ENCODE results near the gene SMIM11. TPM values are rescaled to one million over a fixed set of nuclear protein-coding genes. Genes with fewer than 3 reads are reported as not detected.
"Not testable (repeated sequence)": the region's sequence is repeated elsewhere in the genome, so short reads cannot be mapped to it uniquely, and the experiment has no call there.

SMIM11 gene
- total and polyA plus RNA-seq, 10 of the 15 experiments (the other 5 are each of a cell fraction or from before 2014, with no cell fraction given) = 4.8 to 43.1 (median 16.0) TPM

GRCh38 chr21:34372321-34372720, 3.0 kb upstream of the SMIM11 start:
- intact Hi-C loops (cut with micrococcal nuclease; ENCODE audit: unreplicated experiment) = no loop called here
- no peak for TF ChIP-seq CHD2 (IDR thresholded peaks at IDR 0.05; ENCODE audit: borderline replicate concordance, low read depth, low read length)
- no peak for TF ChIP-seq RFX5 (IDR thresholded peaks at IDR 0.05; ENCODE audit: low read depth, low read length)
- TF ChIP-seq SIN3A (IDR thresholded peaks at IDR 0.05; ENCODE audit: low read depth, low read length) = no peak
- no peak for TF ChIP-seq STAT3 (IDR thresholded peaks at IDR 0.05; ENCODE audit: low read depth, low read length)
- Histone ChIP-seq H4K20me1 (ENCODE audit: control insufficient read depth, insufficient read depth) (no peaks in the 10 kb centered on the region), H3K79me2 (ENCODE audit: control insufficient read depth, insufficient read depth, low read length) (no peaks in the 10 kb centered on the region), H3K36me3 (ENCODE audit: control insufficient read depth in 2 of 2, insufficient read depth in 2 of 2, low read length in 1 of 2) (no peaks in the 10 kb centered on the region), H2AFZ (ENCODE audit: control insufficient read depth, low read depth, low read length) (no peak overlapping the region), H3K27me3 (replicated peaks in 1 of 2; ENCODE audit: control insufficient read depth in 2 of 2, insufficient read depth in 2 of 2, low read length in 1 of 2) (no peaks in the 10 kb centered on the region), H3K4me2 (ENCODE audit: control insufficient read depth, insufficient read depth) (no peak overlapping the region), H3K4me1 (ENCODE audit: control insufficient read depth, insufficient read depth, low read length) (no peaks in the 10 kb centered on the region), H3K4me3 (no peak overlapping the region), H3K9me3 (replicated peaks; ENCODE audit: control insufficient read depth, insufficient read depth, low read length) (no peaks in the 10 kb centered on the region), H3K27ac (ENCODE audit: control insufficient read depth, insufficient read depth) (no peak overlapping the region), H3K9ac (ENCODE audit: control insufficient read depth, insufficient read depth, low read length) (no peak overlapping the region)
- ChIA-PET RAD21 (ENCODE audit: unreplicated experiment) (no interaction called here), CTCF (no interaction called here), POLR2A (no interaction called here), SMC1A (ENCODE audit: uncharacterized antibody, unreplicated experiment) (no interaction called here)
- DNase-seq (ENCODE audit: low read depth, low spot score) (no peak), ATAC-seq (no peak), FAIRE-seq (no peak)
- WGBS (ENCODE audit: insufficient coverage, insufficient replicate concordance, low lambda C conversion rate, missing lambda C conversion rate) = 85% methylated on average over 5 of the region's 5 CpGs
- in situ Hi-C loops (cut with MboI) = no loop called here
- no TSS peak for BruUV-seq (replicated peaks)

DNA sequence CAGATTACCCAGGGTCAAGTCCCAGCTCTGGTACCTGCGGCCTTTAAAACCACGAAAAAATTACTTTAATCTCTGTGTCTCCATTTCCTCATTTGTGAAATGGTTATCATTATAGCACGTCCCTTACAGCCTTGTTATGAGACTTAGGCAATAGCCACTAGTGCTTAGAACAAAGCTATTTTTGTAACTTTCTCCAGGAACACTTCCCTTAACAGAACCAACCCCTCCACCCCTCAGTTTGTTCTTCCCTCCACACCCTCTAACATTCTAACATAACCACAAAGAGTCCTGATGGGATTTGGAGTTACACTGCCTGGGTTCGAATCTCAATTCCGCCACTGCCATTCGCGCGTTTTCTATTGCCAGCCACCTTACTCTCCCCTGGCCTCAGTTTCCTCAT, 845 bp upstream of the SMIM11 start:
- SMC1A ChIA-PET (ENCODE audit: uncharacterized antibody, unreplicated experiment); CTCF ChIA-PET; FAIRE-seq; BruUV-seq (replicated peaks); H3K9me3 ChIP-seq (replicated peaks; ENCODE audit: control insufficient read depth, insufficient read depth, low read length); H3K27ac ChIP-seq (ENCODE audit: control insufficient read depth, insufficient read depth); H2AFZ ChIP-seq (ENCODE audit: control insufficient read depth, low read depth, low read length); H3K9ac ChIP-seq (ENCODE audit: control insufficient read depth, insufficient read depth, low read length); H3K27me3 ChIP-seq (replicated peaks in 1 of 2; ENCODE audit: control insufficient read depth in 2 of 2, insufficient read depth in 2 of 2, low read length in 1 of 2); H4K20me1 ChIP-seq (ENCODE audit: control insufficient read depth, insufficient read depth); H3K79me2 ChIP-seq (ENCODE audit: control insufficient read depth, insufficient read depth, low read length); H3K4me2 ChIP-seq (ENCODE audit: control insufficient read depth, insufficient read depth); in situ Hi-C loops (cut with MboI); H3K36me3 ChIP-seq (ENCODE audit: control insufficient read depth in 2 of 2, insufficient read depth in 2 of 2, low read length in 1 of 2); ATAC-seq; RAD21 ChIA-PET (ENCODE audit: unreplicated experiment); H3K4me3 ChIP-seq; intact Hi-C loops (cut with micrococcal nuclease; ENCODE audit: unreplicated experiment); H3K4me1 ChIP-seq (ENCODE audit: control insufficient read depth, insufficient read depth, low read length); DNase-seq (ENCODE audit: low read depth, low spot score); POLR2A ChIA-PET: not testable (repeated sequence)
- no CpG with 5 or more reads among the region's 8 CpGs for WGBS (ENCODE audit: insufficient coverage, insufficient replicate concordance, low lambda C conversion rate, missing lambda C conversion rate)

DNA sequence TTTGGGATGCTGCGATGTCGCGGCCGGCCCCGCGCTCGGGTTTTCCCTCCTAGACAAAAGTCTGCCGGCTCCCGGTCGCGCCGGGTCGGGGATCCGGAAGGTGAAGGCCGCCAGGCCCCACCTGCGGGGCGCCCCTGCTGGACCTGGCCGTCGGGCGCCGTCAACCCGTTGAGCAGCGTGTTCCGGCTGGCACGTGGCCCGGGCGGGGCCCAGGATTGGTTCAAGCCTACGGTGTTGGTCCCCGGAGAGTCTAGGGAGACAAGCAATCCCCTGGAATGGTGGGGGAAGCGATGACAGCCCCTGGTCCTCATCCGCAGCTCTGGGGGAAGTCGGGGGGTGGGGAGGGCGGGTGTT, 289 bp downstream of the SMIM11 start:
- SMC1A ChIA-PET (ENCODE audit: uncharacterized antibody, unreplicated experiment); H3K4me2 ChIP-seq (ENCODE audit: control insufficient read depth, insufficient read depth); POLR2A ChIA-PET; H4K20me1 ChIP-seq (ENCODE audit: control insufficient read depth, insufficient read depth); H3K27me3 ChIP-seq (replicated peaks in 1 of 2; ENCODE audit: control insufficient read depth in 2 of 2, insufficient read depth in 2 of 2, low read length in 1 of 2); H3K9me3 ChIP-seq (replicated peaks; ENCODE audit: control insufficient read depth, insufficient read depth, low read length); DNase-seq (ENCODE audit: low read depth, low spot score); H2AFZ ChIP-seq (ENCODE audit: control insufficient read depth, low read depth, low read length); H3K4me1 ChIP-seq (ENCODE audit: control insufficient read depth, insufficient read depth, low read length); CTCF ChIA-PET; H3K36me3 ChIP-seq (ENCODE audit: control insufficient read depth in 2 of 2, insufficient read depth in 2 of 2, low read length in 1 of 2); H3K79me2 ChIP-seq (ENCODE audit: control insufficient read depth, insufficient read depth, low read length); RAD21 ChIA-PET (ENCODE audit: unreplicated experiment); FAIRE-seq; H3K4me3 ChIP-seq; H3K9ac ChIP-seq (ENCODE audit: control insufficient read depth, insufficient read depth, low read length); intact Hi-C loops (cut with micrococcal nuclease; ENCODE audit: unreplicated experiment); H3K27ac ChIP-seq (ENCODE audit: control insufficient read depth, insufficient read depth); in situ Hi-C loops (cut with MboI): not testable (repeated sequence)
- ATAC-seq = peak; percentile 96
- BruUV-seq (replicated peaks) = TSS peak; percentile 91
- WGBS (ENCODE audit: insufficient coverage, insufficient replicate concordance, low lambda C conversion rate, missing lambda C conversion rate) = no CpG with 5 or more reads among the region's 33 CpGs

DNA sequence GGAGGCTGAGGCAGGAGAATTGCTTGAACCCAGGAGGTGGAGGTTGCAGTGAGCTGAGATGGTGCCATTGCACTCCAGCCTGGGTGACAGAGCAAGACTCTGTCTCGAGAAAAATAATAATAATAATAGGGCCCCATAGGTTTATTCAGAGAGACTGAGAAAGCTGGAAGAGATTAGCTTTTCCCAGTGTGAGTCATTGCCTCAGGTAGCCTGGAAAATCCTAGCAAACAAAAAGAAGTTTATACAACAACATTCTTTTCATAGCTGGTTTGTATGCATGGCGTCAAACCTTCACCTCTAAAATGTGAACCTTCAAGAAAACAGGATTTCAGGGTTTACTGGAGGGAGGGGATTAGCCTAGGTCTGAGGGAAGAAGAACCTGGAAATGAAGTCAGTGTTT, 7.8 kb downstream of the SMIM11 start:
- H4K20me1 ChIP-seq (ENCODE audit: control insufficient read depth, insufficient read depth); ATAC-seq; FAIRE-seq; H3K4me2 ChIP-seq (ENCODE audit: control insufficient read depth, insufficient read depth); H3K4me3 ChIP-seq; in situ Hi-C loops (cut with MboI); DNase-seq (ENCODE audit: low read depth, low spot score); SMC1A ChIA-PET (ENCODE audit: uncharacterized antibody, unreplicated experiment); H3K4me1 ChIP-seq (ENCODE audit: control insufficient read depth, insufficient read depth, low read length); H3K79me2 ChIP-seq (ENCODE audit: control insufficient read depth, insufficient read depth, low read length); intact Hi-C loops (cut with micrococcal nuclease; ENCODE audit: unreplicated experiment); H3K27me3 ChIP-seq (replicated peaks in 1 of 2; ENCODE audit: control insufficient read depth in 2 of 2, insufficient read depth in 2 of 2, low read length in 1 of 2); CTCF ChIA-PET; POLR2A ChIA-PET; H2AFZ ChIP-seq (ENCODE audit: control insufficient read depth, low read depth, low read length); H3K9me3 ChIP-seq (replicated peaks; ENCODE audit: control insufficient read depth, insufficient read depth, low read length); BruUV-seq (replicated peaks); H3K36me3 ChIP-seq (ENCODE audit: control insufficient read depth in 2 of 2, insufficient read depth in 2 of 2, low read length in 1 of 2); H3K27ac ChIP-seq (ENCODE audit: control insufficient read depth, insufficient read depth); RAD21 ChIA-PET (ENCODE audit: unreplicated experiment); H3K9ac ChIP-seq (ENCODE audit: control insufficient read depth, insufficient read depth, low read length): not testable (repeated sequence)
- WGBS (ENCODE audit: insufficient coverage, insufficient replicate concordance, low lambda C conversion rate, missing lambda C conversion rate) = no CpG with 5 or more reads among the region's 2 CpGs
